Progenitor cell of endocrine pancreas (in vitro differentiated cells): Measurements from ENCODE around the gene LPO. TPM values are rescaled to one million over a fixed set of nuclear protein-coding genes. Genes with fewer than 3 reads are reported as not detected.

Experiments
- DNase-seq: peaks from one replicate; pipeline ENCODE4 v3.0.0; 2021; ENCODE audit warnings: low spot score; ENCODE audit not compliant: unreplicated experiment
- H3K27ac Mint-ChIP-seq: 2 replicates; pipeline ENCODE4 v1.8.0; 2021; ENCODE audit warnings: mild to moderate bottlenecking, moderate library complexity, mixed read lengths
- H3K27me3 Mint-ChIP-seq: 2 replicates; pipeline ENCODE4 v1.8.0; 2021; ENCODE audit warnings: mixed read lengths
- H3K36me3 Mint-ChIP-seq: 2 replicates; pipeline ENCODE4 v1.8.0; 2022; ENCODE audit warnings: mixed read lengths; ENCODE audit not compliant: insufficient read depth
- H3K4me1 Mint-ChIP-seq: 2 replicates; pipeline ENCODE4 v1.8.0; 2021; ENCODE audit warnings: low read depth, mixed read lengths
- H3K4me3 Mint-ChIP-seq: 2 replicates; pipeline ENCODE4 v1.8.0; 2021; ENCODE audit warnings: low read depth, mild to moderate bottlenecking, moderate library complexity, mixed read lengths
- H3K9me3 Mint-ChIP-seq: 2 replicates; pipeline ENCODE4 v1.8.0; 2021; ENCODE audit warnings: low read depth, mixed read lengths
- CTCF ChIP-seq: fragments of 200-600 bp; sonication (generic); IDR thresholded peaks from one replicate; pipeline ENCODE4 v1.5.0; 2021; ENCODE audit warnings: antibody characterized with exemption, mild to moderate bottlenecking; ENCODE audit not compliant: unreplicated experiment
- total RNA-seq: library from RNA; stranded (reverse); gene quantifications from 2 replicates; pipeline ENCODE4 v1.2.1, GENCODE V29; 2021

Gene LPO
- total RNA-seq, 1 donor from 2014 or later = not detected

GRCh38 chr17:58233543-58233942, 4.8 kb upstream of the LPO start:
- TF ChIP-seq CTCF = no peak
- no peak for DNase-seq
- Mint-ChIP-seq H3K36me3 (no peaks in the 10 kb centered on the region), H3K4me1 (no peaks in the 10 kb centered on the region), H3K27me3 (peaks cover 74% of the 10 kb centered on the region), H3K27ac (no peak overlapping the region), H3K9me3 (no peaks in the 10 kb centered on the region), H3K4me3 (no peak overlapping the region)

GRCh38 chr17:58234512-58234911, 3.9 kb upstream of the LPO start:
- Mint-ChIP-seq H3K4me1 (no peaks in the 10 kb centered on the region), H3K9me3 (no peaks in the 10 kb centered on the region), H3K27me3 (peaks cover 77% of the 10 kb centered on the region), H3K27ac (no peak overlapping the region), H3K4me3 (no peak overlapping the region), H3K36me3 (no peaks in the 10 kb centered on the region)
- no peak for DNase-seq
- no peak for TF ChIP-seq CTCF

GRCh38 chr17:58235821-58236220, 2.6 kb upstream of the LPO start:
- H3K27me3 Mint-ChIP-seq = peaks cover 88% of the 10 kb centered on the region
- H3K4me3 Mint-ChIP-seq = no peak overlapping the region
- TF ChIP-seq CTCF = no peak
- no peak for DNase-seq
- no peak overlapping the region for H3K27ac Mint-ChIP-seq
- no peaks in the 10 kb centered on the region for H3K9me3 Mint-ChIP-seq
- H3K4me1 Mint-ChIP-seq = no peaks in the 10 kb centered on the region
- H3K36me3 Mint-ChIP-seq = no peaks in the 10 kb centered on the region

GRCh38 chr17:58236394-58236793, 2.0 kb upstream of the LPO start:
- TF ChIP-seq CTCF = no peak
- H3K4me1 Mint-ChIP-seq = no peaks in the 10 kb centered on the region
- peaks cover 86% of the 10 kb centered on the region for H3K27me3 Mint-ChIP-seq
- no peak for DNase-seq
- no peak overlapping the region for H3K27ac Mint-ChIP-seq
- H3K9me3 Mint-ChIP-seq = no peaks in the 10 kb centered on the region
- no peak overlapping the region for H3K4me3 Mint-ChIP-seq
- no peaks in the 10 kb centered on the region for H3K36me3 Mint-ChIP-seq

- Mint-ChIP-seq H3K27me3 (peaks cover 91% of the 10 kb centered on the region), H3K27ac (no peak overlapping the region), H3K9me3 (no peaks in the 10 kb centered on the region), H3K4me1 (no peaks in the 10 kb centered on the region), H3K4me3 (no peak overlapping the region), H3K36me3 (no peaks in the 10 kb centered on the region)
- DNase-seq = no peak
- no peak for TF ChIP-seq CTCF
These were observed 1.6 kb downstream of the LPO start for GRCh38 chr17:58239987-58240386.
